ENCODE measurements around the gene YIPF7.

The YIPF7 gene

DNA sequence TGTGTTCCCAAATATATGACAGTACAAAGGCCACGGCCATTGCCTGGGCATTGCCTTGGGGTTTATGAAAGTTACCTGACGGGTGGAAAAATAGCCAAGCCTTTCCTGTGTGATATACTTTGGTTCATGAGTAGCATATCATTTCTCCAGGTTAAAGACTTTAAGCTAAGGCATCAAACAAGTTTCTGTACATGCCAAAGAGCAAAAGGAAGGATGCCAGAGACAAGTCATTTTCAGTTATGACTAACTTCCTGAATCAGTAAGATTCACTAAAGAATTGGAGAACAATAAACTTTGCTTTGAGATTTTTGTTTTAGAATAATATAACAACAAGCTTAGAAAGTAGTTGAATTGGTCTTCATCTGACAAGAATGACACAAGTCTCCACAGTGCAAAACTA is 17.1 kb upstream of the YIPF7 start:
- no peaks in the 10 kb centered on the region for H3K4me1 ChIP-seq (ENCODE audit: control insufficient read depth, insufficient read depth, low read length)
- POLR2A ChIA-PET = interaction anchor here (0.9 kb wide), 1 partner anchor 10 kb away, joined by 3 read pairs; the partner anchor contains the start of gene GUF1
- no peaks in the 10 kb centered on the region for H3K9me3 ChIP-seq (ENCODE audit: control insufficient read depth, insufficient read depth, low read depth, low read length)
- TF ChIP-seq ZIC2 (tag by site-specific recombination; IDR thresholded peaks at IDR 0.05) (no peak), ZNF660 (tag by site-specific recombination; IDR thresholded peaks at IDR 0.05) (no peak), GLIS1 (tag by site-specific recombination; IDR thresholded peaks at IDR 0.05) (no peak), ZNF544 (tag by site-specific recombination; IDR thresholded peaks at IDR 0.05) (no peak), ZNF549 (tag by site-specific recombination; IDR thresholded peaks at IDR 0.05) (no peak), REST (tag by site-specific recombination; IDR thresholded peaks at IDR 0.05) (no peak), ZSCAN30 (tag by site-specific recombination; IDR thresholded peaks at IDR 0.05) (no peak), ZSCAN4 (tag by site-specific recombination; IDR thresholded peaks at IDR 0.05) (no peak), SP7 (tag by site-specific recombination; IDR thresholded peaks at IDR 0.05) (no peak), ZNF610 (tag by site-specific recombination; IDR thresholded peaks at IDR 0.05; ENCODE audit: borderline replicate concordance) (no peak)
- H3K4me3 ChIP-seq (ENCODE audit: low read depth, low read length) = no peak overlapping the region
- H3K27ac ChIP-seq (ENCODE audit: extremely low read depth, low read depth, low read length) = no peak overlapping the region
- CTCF ChIA-PET = interaction anchor here (0.6 kb wide), 1 partner anchor 40 kb away, joined by 5 read pairs; no protein-coding TSS in a partner anchor
- no peaks in the 10 kb centered on the region for H3K36me3 ChIP-seq (ENCODE audit: control insufficient read depth in 2 of 2, insufficient read depth in 1 of 2, low read length in 2 of 2)

GRCh38 chr4:44663539-44664263 is 12.3 kb upstream of the YIPF7 start:
- H3K9me3 ChIP-seq (ENCODE audit: control insufficient read depth, insufficient read depth, low read depth, low read length) = no peaks in the 10 kb centered on the region
- H3K4me3 ChIP-seq (ENCODE audit: low read depth, low read length) = no peak overlapping the region
- H3K27ac ChIP-seq (ENCODE audit: extremely low read depth, low read depth, low read length) = no peak overlapping the region
- H3K36me3 ChIP-seq (ENCODE audit: control insufficient read depth in 2 of 2, insufficient read depth in 1 of 2, low read length in 2 of 2) = no peaks in the 10 kb centered on the region
- H3K4me1 ChIP-seq (ENCODE audit: control insufficient read depth, insufficient read depth, low read length) = no peaks in the 10 kb centered on the region
- ChIA-PET CTCF (no interaction called here), POLR2A (no interaction called here)
- TF ChIP-seq ZNF600 (tag by site-specific recombination; IDR thresholded peaks at IDR 0.05) = no peak
- no peak for TF ChIP-seq ZFHX2 (tag by site-specific recombination; conservative IDR thresholded peaks at IDR 0.05)
- no peak for TF ChIP-seq ZNF843 (tag by site-specific recombination; IDR thresholded peaks at IDR 0.05)
- TF ChIP-seq ZNF23 (tag by site-specific recombination; IDR thresholded peaks at IDR 0.05; ENCODE audit: borderline replicate concordance) = no peak
- TF ChIP-seq ZBTB7A (tag by site-specific recombination; IDR thresholded peaks at IDR 0.05; ENCODE audit: low read depth) = no peak
- TF ChIP-seq ZNF341 (tag by site-specific recombination; IDR thresholded peaks at IDR 0.05; ENCODE audit: low read depth) = no peak
- no peak for TF ChIP-seq ZNF530 (tag by site-specific recombination; IDR thresholded peaks at IDR 0.05; ENCODE audit: low read depth)
- no peak for TF ChIP-seq SCRT1 (tag by site-specific recombination; IDR thresholded peaks at IDR 0.05; ENCODE audit: borderline replicate concordance)
- TF ChIP-seq ZNF701 (tag by site-specific recombination; IDR thresholded peaks at IDR 0.05) = no peak
- TF ChIP-seq ZNF132 (tag by site-specific recombination; IDR thresholded peaks at IDR 0.05; ENCODE audit: borderline replicate concordance) = no peak
- no peak for TF ChIP-seq ZSCAN30 (tag by site-specific recombination; IDR thresholded peaks at IDR 0.05)
- TF ChIP-seq, protein P1, sequence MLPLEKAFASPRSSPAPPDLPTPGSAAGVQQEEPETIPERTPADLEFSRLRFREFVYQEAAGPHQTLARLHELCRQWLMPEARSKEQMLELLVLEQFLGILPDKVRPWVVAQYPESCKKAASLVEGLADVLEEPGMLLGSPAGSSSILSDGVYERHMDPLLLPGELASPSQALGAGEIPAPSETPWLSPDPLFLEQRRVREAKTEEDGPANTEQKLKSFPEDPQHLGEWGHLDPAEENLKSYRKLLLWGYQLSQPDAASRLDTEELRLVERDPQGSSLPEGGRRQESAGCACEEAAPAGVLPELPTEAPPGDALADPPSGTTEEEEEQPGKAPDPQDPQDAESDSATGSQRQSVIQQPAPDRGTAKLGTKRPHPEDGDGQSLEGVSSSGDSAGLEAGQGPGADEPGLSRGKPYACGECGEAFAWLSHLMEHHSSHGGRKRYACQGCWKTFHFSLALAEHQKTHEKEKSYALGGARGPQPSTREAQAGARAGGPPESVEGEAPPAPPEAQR (tag by site-specific recombination; IDR thresholded peaks at IDR 0.05) = no peak
